Tibial artery (tissue), 4 donors: ENCODE measurements around the gene TRPM2.
A peak's percentile ranks its signal among the peaks of the same experiment; 100 is the strongest.

Experiments
- DNase-seq, 2 donors: peaks; one replicate each; pipeline ENCODE4 v3.0.0-alpha.2; 2019
- H3K27ac ChIP-seq, 2 donors: fragments of 200-600 bp; sonication (generic) in 1 of 2; 1 replicate in 1 of 2; 2 replicates in 1 of 2; pipeline ENCODE4 v1.5.1; 2018 to 2019; ENCODE audit warnings: mild to moderate bottlenecking in 1 of 2
- H3K27me3 ChIP-seq, 2 donors: fragments of 200-600 bp; sonication (generic) in 1 of 2; one replicate each; pipeline versions ENCODE4 v1.5.1 to v1.6.0; 2016 to 2019
- H3K36me3 ChIP-seq, 3 donors: fragments of 200-600 bp; sonication (generic) in 2 of 3; one replicate each; pipeline ENCODE4 v1.5.1; 2016 to 2019; ENCODE audit warnings: mild to moderate bottlenecking in 2 of 3
- H3K4me1 ChIP-seq, 4 donors: fragments of 200-600 bp; sonication (generic) in 2 of 4; 1 replicate in 3 of 4; 2 replicates in 1 of 4; pipeline ENCODE4 v1.5.1; 2016 to 2019
- H3K4me3 ChIP-seq, 2 donors: fragments of 200-600 bp; sonication (generic) in 1 of 2; 1 replicate in 1 of 2; 2 replicates in 1 of 2; pipeline ENCODE4 v1.5.1; 2018 to 2019; ENCODE audit warnings: mild to moderate bottlenecking in 2 of 2
- H3K9me3 ChIP-seq, 3 donors: fragments of 200-600 bp; sonication (generic) in 1 of 3; one replicate each; pipeline ENCODE4 v1.5.1; 2016 to 2019
- intact Hi-C: fragments of 100-400 bp; cut with DNase I; formaldehyde crosslinking; loops from one replicate; pipeline ENCODE4 v1.15.0; 2023; ENCODE audit warnings: low total_unique reads
- TF ChIP-seq, protein P1 (sequence below), 2 experiments: fragments of 200-600 bp in 1 of 2; fragments of 450-650 bp in 1 of 2; IDR thresholded peaks; one replicate each; pipeline ENCODE4 v1.5.1; 2017 to 2019; ENCODE audit warnings: antibody characterized with exemption in 2 of 2, mild to moderate bottlenecking in 1 of 2, moderate library complexity in 1 of 2

Gene TRPM2

DNA sequence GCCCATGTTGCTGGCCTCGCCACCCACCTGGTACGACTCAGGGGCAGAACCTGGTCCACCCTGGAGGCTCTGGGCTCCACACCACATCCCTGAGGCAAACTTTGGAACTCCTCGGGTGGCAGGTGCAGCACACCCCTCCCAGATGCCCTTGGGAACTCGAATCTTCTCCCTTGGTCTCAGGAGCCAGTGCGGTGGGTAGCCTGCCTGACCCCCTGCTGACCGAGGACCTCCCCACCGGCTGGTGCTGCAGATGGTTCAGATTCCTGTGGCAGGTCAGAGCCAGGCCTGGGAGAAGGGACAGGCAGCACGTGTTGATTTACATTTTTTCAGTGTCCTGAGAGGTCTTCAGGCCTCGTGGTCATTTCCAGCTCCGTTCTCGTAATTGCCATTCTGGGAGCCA, 7.9 kb upstream of the TRPM2 start:
- no peaks in the 10 kb centered on the region for H3K36me3 ChIP-seq
- TF ChIP-seq, protein P1, sequence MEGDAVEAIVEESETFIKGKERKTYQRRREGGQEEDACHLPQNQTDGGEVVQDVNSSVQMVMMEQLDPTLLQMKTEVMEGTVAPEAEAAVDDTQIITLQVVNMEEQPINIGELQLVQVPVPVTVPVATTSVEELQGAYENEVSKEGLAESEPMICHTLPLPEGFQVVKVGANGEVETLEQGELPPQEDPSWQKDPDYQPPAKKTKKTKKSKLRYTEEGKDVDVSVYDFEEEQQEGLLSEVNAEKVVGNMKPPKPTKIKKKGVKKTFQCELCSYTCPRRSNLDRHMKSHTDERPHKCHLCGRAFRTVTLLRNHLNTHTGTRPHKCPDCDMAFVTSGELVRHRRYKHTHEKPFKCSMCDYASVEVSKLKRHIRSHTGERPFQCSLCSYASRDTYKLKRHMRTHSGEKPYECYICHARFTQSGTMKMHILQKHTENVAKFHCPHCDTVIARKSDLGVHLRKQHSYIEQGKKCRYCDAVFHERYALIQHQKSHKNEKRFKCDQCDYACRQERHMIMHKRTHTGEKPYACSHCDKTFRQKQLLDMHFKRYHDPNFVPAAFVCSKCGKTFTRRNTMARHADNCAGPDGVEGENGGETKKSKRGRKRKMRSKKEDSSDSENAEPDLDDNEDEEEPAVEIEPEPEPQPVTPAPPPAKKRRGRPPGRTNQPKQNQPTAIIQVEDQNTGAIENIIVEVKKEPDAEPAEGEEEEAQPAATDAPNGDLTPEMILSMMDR (IDR thresholded peaks at IDR 0.05), result no peak
- H3K27ac ChIP-seq, result no peak overlapping the region
- intact Hi-C loops, result no loop called here
- peaks cover 0 to 41% of the 10 kb centered on the region in 2 donors for H3K27me3 ChIP-seq
- H3K4me3 ChIP-seq, result no peak overlapping the region
- H3K9me3 ChIP-seq, result no peaks in the 10 kb centered on the region
- peaks cover 0 to 9% (median 3%) of the 10 kb centered on the region in 4 donors for H3K4me1 ChIP-seq
- no peak for DNase-seq

DNA sequence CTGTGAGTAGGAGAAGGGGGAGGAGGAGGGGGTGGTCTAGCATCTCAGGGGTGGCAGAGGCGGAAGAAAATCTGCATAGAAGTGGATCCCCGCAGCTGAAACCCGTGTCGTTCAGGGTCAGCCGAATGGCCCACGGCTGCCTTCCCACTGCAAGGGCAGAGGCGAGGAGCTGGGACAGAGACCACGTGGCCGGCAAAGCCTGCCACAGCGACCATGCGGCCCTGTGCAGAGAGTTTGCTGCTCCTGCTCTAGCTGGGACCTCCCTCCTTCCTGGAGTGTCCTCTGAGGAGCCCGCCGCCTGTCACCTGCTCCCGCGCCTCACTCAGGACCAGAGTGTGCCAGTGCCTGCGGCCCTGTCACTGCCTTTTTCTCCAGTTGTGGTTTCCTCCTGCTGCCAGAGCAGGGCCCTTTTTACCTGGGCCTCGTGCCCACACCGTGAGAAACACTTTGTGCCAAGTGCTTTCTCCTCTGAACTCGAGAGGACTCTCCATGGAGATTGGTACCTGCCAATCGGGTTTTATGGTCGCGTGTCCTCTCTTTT, 5.4 kb upstream of the TRPM2 start:
- Histone ChIP-seq H3K9me3 (no peaks in the 10 kb centered on the region), H3K4me3 (no peak overlapping the region), H3K27me3 (peaks cover 0 to 65% of the 10 kb centered on the region in 2 donors), H3K27ac (no peak overlapping the region), H3K4me1 (peaks cover 0 to 11% (median 3%) of the 10 kb centered on the region in 4 donors), H3K36me3 (no peaks in the 10 kb centered on the region)
- intact Hi-C loops, result no loop called here
- DNase-seq, result no peak
- TF ChIP-seq, protein P1 (IDR thresholded peaks at IDR 0.05), result no peak

DNA sequence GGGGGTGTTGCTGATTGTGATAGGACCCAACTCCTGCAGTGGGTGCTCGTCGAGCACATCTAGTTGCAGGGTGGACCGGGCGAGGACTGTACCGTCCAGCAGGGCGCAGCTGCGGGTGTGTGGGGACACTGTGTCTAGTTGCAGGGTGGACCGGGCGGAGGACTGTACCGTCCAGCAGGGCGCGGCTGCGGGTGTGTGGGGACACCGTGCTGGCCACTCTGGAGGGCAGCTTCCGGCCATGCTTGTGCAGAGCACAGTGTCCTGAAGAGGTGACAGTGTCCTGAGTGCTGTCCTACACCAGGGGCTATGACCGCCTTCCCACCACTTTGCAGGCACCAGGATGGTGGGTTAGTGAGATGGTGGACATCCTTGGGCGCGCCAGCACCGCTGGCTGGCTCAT, 4.6 kb upstream of the TRPM2 start:
- no peaks in the 10 kb centered on the region for H3K9me3 ChIP-seq
- H3K4me1 ChIP-seq, result peaks cover 0 to 11% (median 3%) of the 10 kb centered on the region in 4 donors
- DNase-seq, result no peak
- no peaks in the 10 kb centered on the region for H3K36me3 ChIP-seq
- H3K4me3 ChIP-seq, result no peak overlapping the region
- intact Hi-C loops, result no loop called here
- TF ChIP-seq, protein P1 (IDR thresholded peaks at IDR 0.05), result no peak
- no peak overlapping the region for H3K27ac ChIP-seq
- H3K27me3 ChIP-seq, result peaks cover 0 to 73% of the 10 kb centered on the region in 2 donors

DNA sequence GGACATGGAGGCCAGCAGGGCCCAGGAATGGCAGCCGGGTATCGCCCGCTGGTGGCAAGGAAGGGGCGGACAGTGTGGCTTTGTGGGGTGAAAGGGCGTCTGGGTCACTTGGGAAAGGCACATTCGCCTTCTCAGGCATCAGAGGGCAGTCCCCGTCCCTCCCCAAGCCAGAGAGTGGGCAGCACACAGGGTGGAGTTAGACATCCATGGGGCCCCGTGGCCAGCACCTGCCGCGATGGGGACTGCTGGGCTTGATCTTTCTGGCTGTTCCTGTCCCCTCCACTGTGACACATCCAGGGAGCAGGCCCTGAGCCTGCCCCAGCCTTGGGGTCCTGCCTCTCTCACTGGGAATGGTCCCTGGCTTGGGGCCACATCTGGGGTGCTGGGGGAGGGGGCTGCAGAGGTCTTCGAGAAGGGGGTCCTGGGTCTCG, 4.0 kb upstream of the TRPM2 start:
- TF ChIP-seq, protein P1 (IDR thresholded peaks at IDR 0.05), result no peak
- no peak for DNase-seq

DNA sequence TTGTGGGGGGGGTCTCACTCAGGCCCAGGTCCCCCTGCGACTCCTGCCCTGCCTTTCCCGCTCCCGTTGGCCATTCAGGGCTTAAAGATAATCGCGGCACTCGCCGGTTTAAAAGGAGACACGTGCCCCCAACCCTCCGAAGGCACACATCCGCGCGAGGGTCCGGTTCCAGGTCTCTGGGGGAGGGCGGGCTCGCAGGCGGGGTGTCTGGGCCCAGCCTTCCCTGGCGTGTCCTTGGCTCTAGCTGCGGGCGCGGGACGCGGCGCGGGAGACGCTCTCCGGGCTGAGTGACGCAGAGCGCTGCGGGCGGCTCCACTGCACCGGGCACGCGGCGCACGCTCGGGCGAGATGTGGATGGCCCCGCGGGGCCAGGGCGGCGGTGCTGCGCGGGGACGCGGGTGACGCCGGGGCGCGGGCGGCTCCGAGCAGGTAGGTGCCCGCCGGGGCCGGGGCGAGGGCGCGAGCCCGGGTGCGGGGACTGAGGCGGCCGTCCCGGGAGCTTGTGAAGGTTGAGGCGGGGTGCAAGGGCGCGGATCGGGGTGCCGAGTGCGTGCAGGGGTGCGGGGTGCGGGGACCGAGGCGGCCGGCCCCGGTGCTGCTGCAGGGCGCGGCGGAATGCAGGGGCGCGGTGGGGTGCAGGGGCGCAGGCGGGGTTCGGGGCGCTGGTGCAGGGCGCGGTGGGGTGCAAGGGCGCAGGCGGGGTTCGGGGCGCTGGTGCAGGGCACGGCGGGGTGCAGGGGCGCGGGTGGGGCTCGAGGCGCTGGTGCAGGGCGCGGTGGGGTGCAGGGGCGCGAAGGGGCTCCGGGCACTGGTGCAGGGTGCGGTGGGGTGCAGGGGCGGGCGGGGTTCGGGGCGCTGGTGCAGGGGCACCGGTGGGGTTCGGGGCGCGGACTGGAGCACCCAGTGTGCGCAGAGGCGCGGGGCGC, 3.3 kb upstream of the TRPM2 start:
- H3K27me3 ChIP-seq, result peaks cover 0 to 78% of the 10 kb centered on the region in 2 donors
- peak overlapping the region in 1 of 2 donors; percentile 14 for H3K4me3 ChIP-seq
- H3K9me3 ChIP-seq, result no peaks in the 10 kb centered on the region
- no peak for DNase-seq
- H3K4me1 ChIP-seq, result peaks cover 0 to 11% (median 3%) of the 10 kb centered on the region in 4 donors
- H3K36me3 ChIP-seq, result no peaks in the 10 kb centered on the region
- TF ChIP-seq, protein P1 (IDR thresholded peaks at IDR 0.05), result no peak
- intact Hi-C loops, result no loop called here
- no peak overlapping the region for H3K27ac ChIP-seq

More for the DNA sequence above, 4.0 kb upstream of the TRPM2 start:
- intact Hi-C loops, result no loop called here
- Histone ChIP-seq H3K4me3 (no peak overlapping the region), H3K27ac (no peak overlapping the region), H3K4me1 (peaks cover 0 to 11% (median 3%) of the 10 kb centered on the region in 4 donors), H3K36me3 (no peaks in the 10 kb centered on the region), H3K27me3 (peaks cover 0 to 74% of the 10 kb centered on the region in 2 donors), H3K9me3 (no peaks in the 10 kb centered on the region)
